GM21717 (cell line): ENCODE data around the gene SLC9A3.
A peak's percentile ranks its signal among the peaks of the same experiment; 100 is the strongest.

Experiments used
- ATAC-seq: cut with Tn5 transposase; IDR thresholded peaks from one replicate; pipeline ENCODE4 v1.9.1; 2021; ENCODE audit warnings: mild to moderate bottlenecking, moderate library complexity; ENCODE audit not compliant: unreplicated experiment

The SLC9A3 gene

GRCh38 chr5:555058-555623 is 30.9 kb upstream of the SLC9A3 start:
- ATAC-seq, result no peak

GRCh38 chr5:554284-554988 is 30.2 kb upstream of the SLC9A3 start:
- no peak for ATAC-seq

- ATAC-seq, result no peak
Measured at GRCh38 chr5:553874-554273, 29.6 kb upstream of the SLC9A3 start.

- no peak for ATAC-seq
Measured at GRCh38 chr5:551406-551805, 27.2 kb upstream of the SLC9A3 start.

GRCh38 chr5:549229-549628 is 25.0 kb upstream of the SLC9A3 start:
- no peak for ATAC-seq

DNA sequence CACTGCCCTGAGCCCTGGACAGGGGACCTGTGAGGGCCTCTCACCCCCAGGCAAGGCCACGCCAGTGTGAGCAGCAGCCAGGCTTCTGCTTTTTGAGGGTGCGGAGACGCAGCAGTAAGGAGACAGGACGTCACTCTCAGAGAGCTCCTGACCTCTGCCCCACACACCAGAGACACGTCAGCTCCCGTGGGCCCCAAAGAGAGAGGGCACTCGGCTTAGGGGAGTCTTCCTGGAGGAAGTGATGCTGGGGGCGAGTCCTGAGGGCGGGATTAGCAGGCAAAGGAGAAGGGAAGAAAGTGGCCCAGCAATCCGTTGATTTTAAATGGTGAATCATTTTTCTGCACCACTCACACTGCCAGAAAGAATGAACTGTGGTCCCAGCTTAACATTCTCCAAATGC is 24.0 kb upstream of the SLC9A3 start:
- ATAC-seq, result no peak

DNA sequence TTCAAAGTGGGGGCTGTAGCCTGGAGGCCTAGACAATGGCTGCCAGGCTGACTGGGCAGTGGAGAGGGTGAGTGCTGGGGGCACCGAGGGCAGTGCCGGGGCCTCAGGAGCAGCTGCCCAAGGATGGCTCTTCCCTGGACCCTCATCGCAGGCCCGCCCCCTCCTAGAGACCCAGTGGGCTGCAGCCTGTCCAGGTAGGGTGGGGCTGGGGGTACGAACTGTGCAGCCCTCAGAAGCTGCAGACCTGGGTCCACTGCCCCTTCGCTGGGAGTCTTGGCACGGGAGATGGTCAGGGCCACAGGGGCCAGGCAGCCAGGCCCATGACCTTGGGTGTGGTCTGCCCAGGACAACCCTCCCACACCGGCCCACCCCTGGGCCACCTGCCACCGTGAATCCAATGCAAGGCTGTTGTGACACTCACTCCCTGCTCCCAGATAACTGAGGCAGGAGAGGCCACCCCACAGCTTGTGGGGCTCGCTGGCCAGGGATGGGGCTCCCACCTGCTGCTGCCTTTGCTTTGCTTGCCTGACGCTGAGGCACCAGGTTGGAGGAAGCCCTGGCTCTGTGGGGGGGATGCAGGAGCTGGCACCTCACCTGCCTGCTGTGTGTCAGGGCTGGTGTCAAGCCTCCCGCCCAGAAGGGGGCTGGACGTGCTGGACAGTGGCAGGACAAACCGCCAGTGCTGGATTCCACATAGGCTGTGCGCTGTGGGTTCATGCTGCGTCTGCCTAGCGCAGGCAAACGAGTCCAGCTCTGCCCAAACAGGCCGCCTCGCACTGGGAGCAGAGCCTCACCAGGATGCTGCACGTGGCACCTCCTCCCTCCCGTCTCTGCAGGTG is 23.1 kb upstream of the SLC9A3 start:
- no peak for ATAC-seq

DNA sequence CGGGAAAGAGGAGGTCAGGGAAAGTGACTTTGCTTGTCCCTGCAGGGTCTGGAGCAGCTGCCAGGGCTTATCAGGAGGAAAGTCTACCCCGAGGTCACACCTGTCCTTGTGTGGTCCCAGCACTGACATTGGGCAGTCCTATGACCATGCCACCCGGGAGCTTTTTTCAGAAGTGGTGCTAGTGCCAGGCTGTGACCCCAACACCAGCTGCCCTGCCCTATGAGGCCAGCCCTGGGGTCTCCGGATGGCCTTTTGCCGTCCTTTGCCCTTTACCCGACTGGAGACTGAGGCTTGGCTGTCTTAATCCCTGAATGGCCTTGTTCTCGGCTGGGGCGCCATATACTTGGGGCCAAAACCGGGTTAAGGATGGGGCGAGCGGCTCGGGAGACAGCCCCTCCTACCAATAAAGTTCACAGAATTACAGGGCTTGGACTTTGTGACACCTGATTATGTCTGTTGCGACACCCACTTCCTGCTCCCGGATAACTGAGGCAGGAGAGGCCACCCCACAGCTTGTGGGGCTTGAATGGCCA is 22.2 kb upstream of the SLC9A3 start:
- ATAC-seq, result no peak

DNA sequence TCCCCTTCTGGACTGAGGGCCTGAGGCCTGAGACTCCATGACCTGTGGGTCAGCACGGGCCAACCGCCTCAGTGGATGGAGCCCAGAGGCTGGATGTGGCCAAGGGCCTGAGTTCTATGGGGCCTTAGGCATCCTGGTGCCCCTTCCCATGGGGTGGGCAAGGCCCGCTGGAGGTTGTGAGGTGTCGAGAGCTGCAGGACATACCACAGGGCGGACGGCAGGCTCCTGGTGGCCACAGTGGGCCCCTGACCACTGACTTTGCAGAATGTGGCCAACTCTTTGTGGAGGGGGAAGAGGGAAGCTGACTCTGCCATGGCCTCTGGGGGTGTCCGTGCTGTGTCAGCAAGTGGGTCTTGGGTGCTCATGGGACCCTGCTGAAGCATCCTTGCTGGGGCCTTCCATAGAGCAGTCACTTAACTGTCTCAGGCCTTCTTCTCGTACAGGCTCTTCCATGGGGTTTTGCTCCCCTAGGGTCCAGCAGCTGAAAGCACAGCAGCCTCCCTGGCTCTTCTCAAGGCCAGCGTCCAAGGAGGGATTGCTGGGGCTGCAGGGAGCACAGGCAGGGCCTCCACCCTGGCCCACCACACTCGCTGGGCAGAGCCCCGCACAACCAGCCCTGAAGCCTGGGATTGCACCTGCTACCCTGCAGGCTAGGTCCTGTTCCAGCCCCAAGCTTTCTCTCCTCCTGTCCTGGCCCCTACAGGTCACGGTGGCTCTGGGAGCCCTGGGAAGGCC is 21.6 kb upstream of the SLC9A3 start:
- ATAC-seq, result no peak

- no peak for ATAC-seq
Measured at GRCh38 chr5:544675-545355, 20.6 kb upstream of the SLC9A3 start.

GRCh38 chr5:543755-544674 is 19.8 kb upstream of the SLC9A3 start:
- ATAC-seq, result peak; percentile 91

DNA sequence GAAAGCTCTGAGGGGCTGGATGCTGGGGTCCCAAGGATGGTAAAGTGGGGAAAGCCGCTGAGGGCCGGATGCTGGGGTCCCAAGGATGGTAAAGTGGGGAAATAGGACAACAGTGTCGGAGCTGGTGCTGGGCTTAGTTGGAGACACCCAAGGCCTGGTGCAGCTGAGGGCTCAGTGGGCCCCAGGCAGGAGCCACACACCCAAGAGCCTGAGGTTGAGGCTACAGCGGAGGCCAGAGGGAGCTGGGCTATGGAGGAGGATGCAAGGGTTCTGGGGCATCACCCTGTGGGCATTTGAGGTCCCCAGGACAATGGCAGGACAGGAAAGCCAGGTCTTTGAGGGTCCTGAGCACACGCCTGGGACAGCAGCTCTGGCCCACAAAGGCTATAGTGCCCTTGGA is 19.1 kb upstream of the SLC9A3 start:
- no peak for ATAC-seq

GRCh38 chr5:542319-543311 is 18.4 kb upstream of the SLC9A3 start:
- ATAC-seq, result no peak

- no peak for ATAC-seq
Measured at GRCh38 chr5:541539-542318, 17.5 kb upstream of the SLC9A3 start.

GRCh38 chr5:540906-541538 is 16.8 kb upstream of the SLC9A3 start:
- no peak for ATAC-seq

DNA sequence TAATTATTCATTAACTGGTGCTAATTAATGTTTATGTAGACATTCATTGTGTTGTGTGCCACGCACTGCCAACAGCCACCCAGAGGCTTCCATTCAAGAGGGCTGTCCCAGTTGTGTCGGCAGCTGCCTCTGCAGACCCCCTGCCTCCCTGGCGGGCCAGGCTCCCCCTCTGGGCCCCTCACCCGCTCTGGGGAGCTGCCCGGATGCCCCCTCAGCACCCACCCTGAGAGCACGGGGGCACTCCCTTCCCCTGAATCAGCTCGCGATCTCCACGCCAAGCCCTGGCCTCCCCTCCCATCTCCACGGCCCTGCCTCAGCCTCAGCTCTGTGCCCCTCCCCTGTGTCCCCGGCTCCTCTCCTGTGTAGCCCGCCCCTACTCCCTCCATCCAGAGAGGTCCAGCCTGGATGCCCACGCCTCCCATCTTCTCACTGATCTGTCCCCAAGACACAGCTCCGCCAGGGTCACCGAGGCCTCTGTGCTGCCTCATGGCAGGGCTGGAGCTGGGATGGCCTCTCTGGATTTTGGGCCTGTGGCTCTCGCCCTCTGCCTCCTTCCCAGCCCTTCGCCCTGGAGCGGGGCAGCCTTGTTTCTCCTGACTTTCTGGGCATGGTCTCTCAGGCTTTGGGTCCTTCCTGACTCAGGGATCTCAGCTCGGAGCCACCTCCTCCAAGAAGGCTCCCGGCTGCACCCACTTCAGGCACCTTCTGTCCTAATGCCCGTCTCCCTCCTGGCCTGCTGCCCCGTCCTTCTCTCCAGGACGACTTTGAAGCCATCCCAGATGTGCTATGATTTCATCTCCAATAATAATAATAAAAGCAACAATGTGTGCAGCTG is 16.0 kb upstream of the SLC9A3 start:
- no peak for ATAC-seq
